ENCODE measurements around the gene MACF1. TPM values are rescaled to one million over a fixed set of nuclear protein-coding genes. Genes with fewer than 3 reads are reported as not detected.

The MACF1 gene
- total RNA-seq, 1 experiment from 2014 or later: 103 TPM

DNA sequence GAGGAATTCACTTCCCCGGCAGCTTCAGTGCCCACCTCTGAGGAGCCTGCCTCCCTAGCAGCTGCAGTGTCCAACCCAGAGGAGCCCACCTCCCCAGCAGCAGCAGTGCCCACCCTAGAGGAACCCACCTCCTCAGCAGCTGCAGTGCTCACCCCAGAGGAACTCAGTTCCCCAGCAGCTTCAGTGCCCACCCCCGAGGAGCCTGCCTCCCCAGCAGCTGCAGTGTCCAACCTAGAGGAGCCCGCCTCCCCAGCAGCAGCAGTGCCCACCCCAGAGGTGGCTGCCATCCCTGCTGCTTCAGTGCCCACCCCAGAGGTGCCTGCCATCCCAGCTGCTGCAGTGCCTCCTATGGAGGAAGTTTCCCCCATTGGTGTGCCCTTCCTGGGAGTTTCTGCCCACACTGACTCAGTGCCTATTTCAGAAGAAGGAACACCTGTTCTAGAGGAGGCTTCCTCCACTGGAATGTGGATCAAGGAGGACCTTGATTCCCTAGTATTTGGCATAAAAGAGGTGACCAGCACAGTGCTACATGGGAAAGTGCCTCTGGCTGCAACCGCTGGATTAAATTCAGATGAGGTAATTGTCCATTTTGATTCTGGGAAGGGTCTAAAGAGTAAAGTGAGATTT lies 209.5 kb downstream of the MACF1 start:
- DNase-seq (no peak), ATAC-seq (no peak)
- Histone ChIP-seq H2AFZ (ENCODE audit: low read length) (no peak overlapping the region), H3K27me3 (ENCODE audit: low read length) (no peaks in the 10 kb centered on the region), H3K9me2 (replicated peaks; ENCODE audit: low read length) (no peaks in the 10 kb centered on the region), H3K79me2 (ENCODE audit: low read length) (peaks cover 87% of the 10 kb centered on the region), H3K27ac (ENCODE audit: low read length) (no peak overlapping the region), H3K4me2 (ENCODE audit: low read length) (peak overlapping the region; percentile 38), H3K4me3 (ENCODE audit: low read length) (0 out of 2 replicates have a peak overlapping the region, but pooled peaks have one; percentile 10), H4K20me1 (ENCODE audit: low read length) (peaks cover 36% of the 10 kb centered on the region), H3K9me3 (ENCODE audit: low read length) (no peaks in the 10 kb centered on the region), H3F3A (ENCODE audit: low read length, unreplicated experiment) (no peaks in the 10 kb centered on the region), H3K9ac (ENCODE audit: low read length) (no peak overlapping the region), H3K4me1 (ENCODE audit: insufficient read depth, low read length) (peaks cover 43% of the 10 kb centered on the region), H3K36me3 (ENCODE audit: low read depth, low read length) (0 out of 2 replicates have a peak, but pooled peaks cover under 1% of the 10 kb centered on the region)
- no TSS peak for BruUV-seq (replicated peaks)
- intact Hi-C loops (cut with micrococcal nuclease): no loop called here
- POLR2A ChIA-PET (ENCODE audit: unreplicated experiment): no interaction called here
- CTCF ChIA-PET: no interaction called here
- TF ChIP-seq EZH2 (IDR thresholded peaks at IDR 0.05; ENCODE audit: low read length, unreplicated experiment) (no peak), CTCF (conservative IDR thresholded peaks at IDR 0.05; ENCODE audit: low read depth, low read length) (no peak), EZH2phosphoT487 (IDR thresholded peaks at IDR 0.05; ENCODE audit: borderline replicate concordance, low read length) (no peak)

GRCh38 chr1:39415553-39415952 lies 211.1 kb downstream of the MACF1 start:
- no TSS peak for BruUV-seq (replicated peaks)
- Histone ChIP-seq H3K9me2 (replicated peaks; ENCODE audit: low read length) (no peaks in the 10 kb centered on the region), H3K36me3 (ENCODE audit: low read depth, low read length) (0 out of 2 replicates have a peak, but pooled peaks cover 4% of the 10 kb centered on the region), H3K9ac (ENCODE audit: low read length) (no peak overlapping the region), H3K79me2 (ENCODE audit: low read length) (peaks cover 82% of the 10 kb centered on the region), H3K27ac (ENCODE audit: low read length) (no peak overlapping the region), H4K20me1 (ENCODE audit: low read length) (peaks cover 28% of the 10 kb centered on the region), H2AFZ (ENCODE audit: low read length) (no peak overlapping the region), H3F3A (ENCODE audit: low read length, unreplicated experiment) (no peaks in the 10 kb centered on the region), H3K27me3 (ENCODE audit: low read length) (no peaks in the 10 kb centered on the region), H3K4me3 (ENCODE audit: low read length) (no peak overlapping the region), H3K9me3 (ENCODE audit: low read length) (no peaks in the 10 kb centered on the region), H3K4me2 (ENCODE audit: low read length) (0 out of 2 replicates have a peak overlapping the region, but pooled peaks have one; percentile 10), H3K4me1 (ENCODE audit: insufficient read depth, low read length) (peaks cover 32% of the 10 kb centered on the region)
- ChIA-PET CTCF (no interaction called here), POLR2A (ENCODE audit: unreplicated experiment) (no interaction called here)
- intact Hi-C loops (cut with micrococcal nuclease): no loop called here
- no peak for TF ChIP-seq EZH2phosphoT487 (IDR thresholded peaks at IDR 0.05; ENCODE audit: borderline replicate concordance, low read length)
- no peak for TF ChIP-seq CTCF (conservative IDR thresholded peaks at IDR 0.05; ENCODE audit: low read depth, low read length)
- no peak for TF ChIP-seq EZH2 (IDR thresholded peaks at IDR 0.05; ENCODE audit: low read length, unreplicated experiment)
- no peak for ATAC-seq
- no peak for DNase-seq

GRCh38 chr1:39416609-39417008 lies 212.1 kb downstream of the MACF1 start:
- H3K27ac ChIP-seq (ENCODE audit: low read length): no peak overlapping the region
- H3K27me3 ChIP-seq (ENCODE audit: low read length): no peaks in the 10 kb centered on the region
- H3K4me3 ChIP-seq (ENCODE audit: low read length): no peak overlapping the region
- peaks cover 77% of the 10 kb centered on the region for H3K79me2 ChIP-seq (ENCODE audit: low read length)
- POLR2A ChIA-PET (ENCODE audit: unreplicated experiment): no interaction called here
- H3K4me2 ChIP-seq (ENCODE audit: low read length): no peak overlapping the region
- CTCF ChIA-PET: no interaction called here
- TF ChIP-seq EZH2 (IDR thresholded peaks at IDR 0.05; ENCODE audit: low read length, unreplicated experiment) (no peak), CTCF (conservative IDR thresholded peaks at IDR 0.05; ENCODE audit: low read depth, low read length) (no peak), EZH2phosphoT487 (IDR thresholded peaks at IDR 0.05; ENCODE audit: borderline replicate concordance, low read length) (no peak)
- no TSS peak for BruUV-seq (replicated peaks)
- intact Hi-C loops (cut with micrococcal nuclease): no loop called here
- 0 out of 2 replicates have a peak, but pooled peaks cover 4% of the 10 kb centered on the region for H3K36me3 ChIP-seq (ENCODE audit: low read depth, low read length)
- ATAC-seq: no peak
- peaks cover 23% of the 10 kb centered on the region for H3K4me1 ChIP-seq (ENCODE audit: insufficient read depth, low read length)
- no peaks in the 10 kb centered on the region for H3K9me2 ChIP-seq (replicated peaks; ENCODE audit: low read length)
- H4K20me1 ChIP-seq (ENCODE audit: low read length): peaks cover 21% of the 10 kb centered on the region
- no peaks in the 10 kb centered on the region for H3K9me3 ChIP-seq (ENCODE audit: low read length)
- DNase-seq: no peak
- H3K9ac ChIP-seq (ENCODE audit: low read length): no peak overlapping the region
- no peaks in the 10 kb centered on the region for H3F3A ChIP-seq (ENCODE audit: low read length, unreplicated experiment)
- no peak overlapping the region for H2AFZ ChIP-seq (ENCODE audit: low read length)

Data from PC-3 (cell line).